HUDEP-2 (cell line): ENCODE measurements around the gene IL10RA.

ENCODE experiments used
- DNase-seq, 76 experiments: peaks; one replicate each; lab custom pipeline; 2025; ENCODE audit not compliant: unreplicated experiment in 76 of 76; lab: John Stamatoyannopoulos, UW

Gene IL10RA

DNA sequence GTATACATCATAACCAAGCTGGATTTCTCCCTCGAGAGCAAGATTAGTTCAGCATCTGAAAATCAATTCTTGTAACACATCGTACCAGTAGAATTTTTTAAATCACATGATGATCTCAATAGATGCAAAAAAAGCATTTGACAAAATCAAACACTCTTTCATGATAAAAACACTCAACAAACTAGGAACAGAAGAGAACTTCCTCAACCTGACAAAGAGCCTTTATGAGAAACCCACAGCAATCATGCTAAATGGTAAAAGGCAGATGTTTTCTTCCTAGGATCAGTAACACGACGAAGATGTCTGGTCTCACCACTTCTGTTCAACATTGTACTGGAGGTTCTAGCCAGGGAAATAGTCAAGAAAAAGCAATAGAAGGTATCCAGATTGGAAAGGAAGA is 56.6 kb downstream of the IL10RA start:
- no peak for DNase-seq

GRCh38 chr11:118045191-118045590 is 59.0 kb downstream of the IL10RA start:
- DNase-seq: no peak

GRCh38 chr11:118046051-118046963 is 60.1 kb downstream of the IL10RA start:
- no peak for DNase-seq

DNA sequence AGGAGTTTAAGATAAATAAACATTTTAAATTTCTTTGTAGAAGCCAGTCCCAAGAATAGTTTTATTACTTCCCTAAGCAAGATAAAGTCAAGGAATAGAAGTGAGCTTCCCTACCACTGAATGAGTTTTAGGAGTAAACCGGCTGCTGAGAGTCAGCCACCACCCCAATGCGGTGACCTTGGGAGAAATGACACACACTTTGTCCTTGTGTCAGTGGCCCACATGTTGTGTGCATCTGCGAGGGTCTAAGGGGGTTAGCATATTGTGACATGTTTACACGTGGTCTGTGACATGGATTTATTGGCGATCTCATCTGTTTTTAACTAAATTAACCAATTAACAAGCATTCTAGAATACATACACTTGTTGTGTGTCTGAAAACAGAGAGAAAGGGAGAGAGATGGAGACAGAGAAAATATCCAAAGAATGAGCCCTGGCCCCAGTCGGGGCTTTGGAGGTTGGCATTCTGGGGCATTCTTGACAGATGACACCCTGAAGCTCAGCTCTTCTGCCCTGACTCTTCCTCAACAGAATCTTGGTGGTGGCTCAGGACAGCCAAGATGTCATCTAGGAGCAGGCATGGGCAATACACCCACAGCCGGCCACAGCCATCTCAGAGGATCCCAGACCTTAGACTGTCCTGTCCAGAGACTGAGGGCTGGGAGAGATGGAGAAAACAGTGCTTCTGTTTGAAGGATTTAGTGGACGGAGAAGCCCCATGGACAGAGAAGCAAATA is 60.9 kb downstream of the IL10RA start:
- no peak for DNase-seq

DNA sequence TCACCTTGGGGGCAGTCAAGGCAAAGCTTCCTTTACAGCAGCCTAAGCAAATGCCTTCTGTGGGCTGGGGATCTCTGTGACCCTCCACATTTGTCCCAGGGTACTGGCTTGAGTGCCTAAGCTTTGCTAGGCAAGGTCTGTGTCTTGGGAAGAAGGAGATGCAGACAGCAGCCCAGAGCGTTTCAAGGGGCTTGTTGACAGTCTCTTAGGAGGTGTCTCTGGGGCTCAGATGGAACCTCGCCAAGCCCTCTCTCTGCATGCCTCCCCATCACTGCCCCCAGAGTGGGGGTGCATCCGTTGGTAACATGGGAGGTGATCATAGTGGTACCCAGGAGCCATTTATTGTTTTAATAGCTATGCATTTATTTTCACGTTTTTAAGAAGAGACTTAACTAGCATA is 61.6 kb downstream of the IL10RA start:
- DNase-seq: no peak

DNA sequence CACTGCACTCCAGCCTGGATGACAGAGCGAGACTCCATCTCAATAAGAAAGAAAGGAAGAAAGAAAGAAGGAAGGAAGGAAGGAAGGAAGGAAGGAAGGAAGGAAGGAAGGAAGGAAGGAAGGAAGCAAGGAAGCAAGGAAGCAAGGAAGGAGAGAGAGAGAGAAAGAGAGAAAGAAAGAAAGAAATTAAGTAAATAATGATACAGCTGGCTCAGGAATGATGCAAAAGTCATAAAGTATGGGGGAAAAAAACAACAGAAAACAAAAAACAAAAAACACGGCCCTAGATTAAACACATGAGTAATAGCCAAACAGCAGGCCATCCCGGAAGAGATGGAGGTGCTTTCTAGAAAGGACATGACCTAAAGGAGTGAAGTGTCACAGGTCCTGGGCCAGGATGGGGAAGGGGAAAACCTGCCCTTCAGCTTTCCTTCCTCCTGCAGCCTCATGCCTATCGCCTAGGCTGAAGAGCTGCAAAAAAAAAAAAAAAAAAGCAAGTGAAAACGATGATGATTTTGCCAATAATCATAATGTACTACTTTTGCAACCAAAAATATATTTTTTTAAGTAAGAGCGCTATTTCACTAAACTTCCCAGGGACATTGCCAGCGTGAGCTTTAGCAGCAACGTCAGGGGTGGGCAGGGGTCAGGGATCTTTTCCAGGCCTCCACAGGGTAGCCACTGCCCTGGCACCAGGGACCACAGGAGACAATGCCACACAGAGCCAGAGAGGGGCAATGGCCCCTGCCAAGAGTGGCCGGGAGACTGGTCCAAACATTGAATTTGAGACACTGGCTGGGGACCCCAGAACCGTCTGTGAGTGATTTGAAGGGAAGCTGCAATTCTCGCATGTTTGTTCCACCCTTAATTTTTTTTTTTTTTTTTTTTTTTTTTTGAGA is 62.5 kb downstream of the IL10RA start:
- DNase-seq: no peak

DNA sequence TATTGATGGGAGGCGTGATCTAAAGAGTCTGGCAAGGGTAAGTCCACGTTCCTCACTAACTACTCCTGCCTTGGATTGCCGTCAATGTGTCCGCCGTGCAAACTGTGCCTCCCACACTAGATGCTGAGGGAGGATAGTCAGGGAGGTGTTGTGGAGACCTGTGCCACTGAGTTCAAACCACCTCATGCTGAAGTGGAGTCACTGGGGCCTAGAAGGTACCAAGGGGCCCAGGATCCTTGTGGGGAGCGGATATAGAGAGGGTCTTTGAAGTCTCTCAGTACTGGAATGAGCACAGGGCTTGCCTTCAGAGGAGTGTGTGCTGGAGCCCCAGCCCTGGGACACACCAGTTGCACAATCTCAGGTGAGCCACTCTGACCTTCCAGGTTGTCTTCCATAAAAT is 63.6 kb downstream of the IL10RA start:
- no peak for DNase-seq

DNA sequence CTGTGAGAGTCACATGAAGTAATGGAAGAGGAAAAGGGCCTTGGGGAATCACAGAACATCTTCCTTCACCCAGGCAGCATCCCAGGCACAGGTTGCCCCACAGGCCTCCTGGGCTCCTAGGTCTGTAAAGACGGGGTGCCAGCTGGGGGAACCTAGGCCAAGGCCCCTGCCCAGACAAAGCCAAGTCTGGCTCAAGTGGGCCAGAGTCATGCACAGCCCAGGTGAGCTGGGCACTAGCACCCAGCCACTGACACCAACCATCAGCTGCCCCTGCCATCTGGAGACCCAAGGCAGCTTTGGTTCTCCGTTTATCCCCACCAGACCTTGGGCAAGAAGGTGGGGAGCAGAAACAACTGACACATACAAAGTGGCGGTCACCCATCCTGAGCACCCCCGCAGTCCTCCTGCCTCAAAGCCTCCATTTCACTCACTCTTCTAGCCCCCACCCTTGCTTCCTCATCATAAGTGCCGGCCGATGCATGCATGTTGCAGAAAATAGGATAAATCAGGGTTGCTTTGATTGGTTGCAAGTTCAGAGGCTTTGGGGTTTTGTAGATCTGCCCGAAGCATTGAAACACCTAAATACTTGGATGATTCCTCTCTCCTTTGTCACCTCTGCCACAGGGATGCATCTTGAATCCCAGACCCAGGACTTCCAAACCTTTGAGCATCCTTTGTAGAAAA is 64.2 kb downstream of the IL10RA start:
- DNase-seq: no peak
